OCI-LY7 (cell line): ENCODE data around the gene SYT9. TPM values are rescaled to one million over a fixed set of nuclear protein-coding genes. Genes with fewer than 3 reads are reported as not detected.
A peak's percentile ranks its signal among the peaks of the same experiment; 100 is the strongest.

Source experiments
- BruUV-seq: library from RNA; stranded (reverse); fragments of 400-500 nt; replicated peaks from 2 replicates; lab custom pipeline; 2021; lab: Mats Ljungman, UMichigan
- CTCF ChIA-PET: fragments of 300-600 bp; sonication (Branson Sonifier 250); formaldehyde crosslinking; loops from one replicate; lab custom pipeline; 2022; ENCODE audit warnings: antibody characterized with exemption; ENCODE audit not compliant: unreplicated experiment; lab: Charles Lee
- POLR2A ChIA-PET: fragments of 300-600 bp; sonication (Branson Sonifier 250); formaldehyde crosslinking; loops from one replicate; lab custom pipeline; 2022; ENCODE audit warnings: antibody characterized with exemption; lab: Charles Lee
- DNase-seq: peaks from one replicate; pipeline ENCODE4 v3.0.0-alpha.2; 2015; ENCODE audit warnings: low spot score
- H2AFZ ChIP-seq: fragments of 200-600 bp; sonication (generic), shearing (Covaris generic); 2 replicates; pipeline ENCODE4 v1.6.1; 2014; ENCODE audit warnings: mild to moderate bottlenecking, antibody characterized with exemption, low read length, moderate library complexity
- H3K27ac ChIP-seq: fragments of 200-600 bp; sonication (generic); 2 replicates; pipeline ENCODE4 v1.5.1; 2014; ENCODE audit warnings: mixed run types, low read depth, mild to moderate bottlenecking, moderate library complexity, low read length, inconsistent platforms; ENCODE audit not compliant: poor library complexity, severe bottlenecking
- H3K36me3 ChIP-seq: fragments of 200-600 bp; sonication (generic); 2 replicates; pipeline ENCODE4 v1.6.1; 2014; ENCODE audit warnings: mild to moderate bottlenecking, antibody characterized with exemption, low read length, moderate library complexity, mixed read lengths; ENCODE audit not compliant: insufficient read depth
- H3K4me1 ChIP-seq: fragments of 200-600 bp; sonication (generic); 2 replicates; pipeline ENCODE4 v1.5.1; 2014; ENCODE audit warnings: mild to moderate bottlenecking, low read length; ENCODE audit not compliant: insufficient read depth, poor library complexity, severe bottlenecking
- H3K4me2 ChIP-seq: fragments of 200-600 bp; sonication (generic); 2 replicates; pipeline ENCODE4 v1.6.1; 2014; ENCODE audit warnings: mild to moderate bottlenecking, low read length
- H3K4me3 ChIP-seq: fragments of 200-600 bp; sonication (generic); 2 replicates; pipeline ENCODE4 v1.5.1; 2014; ENCODE audit warnings: mild to moderate bottlenecking, low read depth, low read length; ENCODE audit not compliant: poor library complexity, severe bottlenecking
- H3K79me2 ChIP-seq: fragments of 200-600 bp; sonication (generic); 2 replicates; pipeline ENCODE4 v1.6.1; 2016; ENCODE audit warnings: low read depth, mild to moderate bottlenecking, low read length, moderate library complexity, mixed read lengths; ENCODE audit not compliant: insufficient read depth
- H3K9me2 ChIP-seq: fragments of 200-600 bp; sonication (generic); 2 replicates; pipeline ENCODE4 v1.6.1; 2016; ENCODE audit warnings: mild to moderate bottlenecking, low read length, mixed read lengths; ENCODE audit not compliant: insufficient read depth
- H3K9me3 ChIP-seq: fragments of 200-600 bp; sonication (generic); 2 replicates; pipeline ENCODE4 v1.6.1; 2014; ENCODE audit warnings: mild to moderate bottlenecking, mixed run types, low read length, mixed read lengths
- H4K20me1 ChIP-seq: fragments of 200-600 bp; sonication (generic); 2 replicates; pipeline ENCODE4 v1.6.1; 2014; ENCODE audit warnings: mild to moderate bottlenecking, antibody characterized with exemption, low read length, moderate library complexity, mixed read lengths; ENCODE audit not compliant: insufficient read depth
- CTCF ChIP-seq: fragments of 200-600 bp; sonication (generic); conservative IDR thresholded peaks from 2 replicates; pipeline ENCODE4 v1.5.1; 2014; ENCODE audit warnings: mild to moderate bottlenecking, antibody characterized with exemption, low read length, moderate library complexity, mixed read lengths
- EZH2phosphoT487 ChIP-seq: fragments of 200-600 bp; sonication (generic); IDR thresholded peaks from 2 replicates; pipeline ENCODE4 v1.6.1; 2018; ENCODE audit warnings: low read depth, borderline replicate concordance, mild to moderate bottlenecking, mixed run types, antibody characterized with exemption, low read length, moderate library complexity, mixed read lengths
- intact Hi-C: fragments of 100-400 bp; cut with micrococcal nuclease; formaldehyde crosslinking; loops from one replicate; pipeline ENCODE4 v1.10.0; 2022; ENCODE audit not compliant: unreplicated experiment
- total RNA-seq, 2 experiments: library from RNA; depleted of rRNA in 1 of 2; stranded (reverse); fragments of >200 nt in 1 of 2; shearing (Covaris generic) in 1 of 2; gene quantifications; 2 replicates each; pipeline ENCODE4 v1.2.3, GENCODE V29; 2014 to 2022

The SYT9 gene
- total RNA-seq, 2 experiments from 2014 or later: 0.19 TPM; not detected in 1

- Histone ChIP-seq H3K4me2 (no peak overlapping the region), H3K4me3 (no peak overlapping the region), H3K9me2 (no peaks in the 10 kb centered on the region), H3K36me3 (no peaks in the 10 kb centered on the region), H2AFZ (no peak overlapping the region), H3K79me2 (no peaks in the 10 kb centered on the region), H3K4me1 (no peaks in the 10 kb centered on the region), H3K9me3 (no peaks in the 10 kb centered on the region), H4K20me1 (no peaks in the 10 kb centered on the region), H3K27ac (no peak overlapping the region)
- DNase-seq: no peak
- ChIA-PET POLR2A (interaction anchor here (0.5 to 0.9 kb wide), 2 partner anchors 36 to 319 kb away, joined by 3 to 4 read pairs; no protein-coding TSS in a partner anchor), CTCF (no interaction called here)
- intact Hi-C loops: no loop called here
- TF ChIP-seq EZH2phosphoT487: no peak
- peak; percentile 50 for TF ChIP-seq CTCF
- BruUV-seq: no TSS peak
These were observed 47.7 kb downstream of the SYT9 start for GRCh38 chr11:7299393-7299792.

- H3K4me1 ChIP-seq: no peaks in the 10 kb centered on the region
- TF ChIP-seq CTCF (no peak), EZH2phosphoT487 (no peak)
- H3K9me2 ChIP-seq: no peaks in the 10 kb centered on the region
- H3K4me3 ChIP-seq: no peak overlapping the region
- no TSS peak for BruUV-seq
- ChIA-PET POLR2A (interaction anchor here (0.6 kb wide), 1 partner anchor 408 kb away, joined by 4 read pairs; no protein-coding TSS in a partner anchor), CTCF (no interaction called here)
- no peak overlapping the region for H2AFZ ChIP-seq
- intact Hi-C loops: no loop called here
- H3K4me2 ChIP-seq: no peak overlapping the region
- H3K27ac ChIP-seq: no peak overlapping the region
- no peaks in the 10 kb centered on the region for H3K79me2 ChIP-seq
- DNase-seq: no peak
- no peaks in the 10 kb centered on the region for H3K36me3 ChIP-seq
- no peaks in the 10 kb centered on the region for H3K9me3 ChIP-seq
- no peaks in the 10 kb centered on the region for H4K20me1 ChIP-seq
These were observed 48.6 kb downstream of the SYT9 start for GRCh38 chr11:7300281-7300680.

GRCh38 chr11:7303146-7303545 lies 51.4 kb downstream of the SYT9 start:
- intact Hi-C loops: no loop called here
- BruUV-seq: no TSS peak

More at GRCh38 chr11:7303146-7303545, 51.4 kb downstream of the SYT9 start:
- Histone ChIP-seq H3K36me3 (no peaks in the 10 kb centered on the region), H3K9me2 (no peaks in the 10 kb centered on the region), H2AFZ (no peak overlapping the region), H3K4me3 (no peak overlapping the region), H3K27ac (no peak overlapping the region), H3K4me1 (no peaks in the 10 kb centered on the region), H4K20me1 (no peaks in the 10 kb centered on the region), H3K9me3 (no peaks in the 10 kb centered on the region), H3K4me2 (no peak overlapping the region), H3K79me2 (no peaks in the 10 kb centered on the region)
- TF ChIP-seq CTCF: no peak
- TF ChIP-seq EZH2phosphoT487: no peak
- ChIA-PET CTCF (no interaction called here), POLR2A (interaction anchor here (0.5 kb wide), 1 partner anchor 33 kb away, joined by 3 read pairs; no protein-coding TSS in a partner anchor)
- no peak for DNase-seq
